Measurements from ENCODE around the gene CHST13. TPM values are rescaled to one million over a fixed set of nuclear protein-coding genes. Genes with fewer than 3 reads are reported as not detected.

Gene CHST13
- total RNA-seq, 1 experiment from 2014 or later = not detected

DNA sequence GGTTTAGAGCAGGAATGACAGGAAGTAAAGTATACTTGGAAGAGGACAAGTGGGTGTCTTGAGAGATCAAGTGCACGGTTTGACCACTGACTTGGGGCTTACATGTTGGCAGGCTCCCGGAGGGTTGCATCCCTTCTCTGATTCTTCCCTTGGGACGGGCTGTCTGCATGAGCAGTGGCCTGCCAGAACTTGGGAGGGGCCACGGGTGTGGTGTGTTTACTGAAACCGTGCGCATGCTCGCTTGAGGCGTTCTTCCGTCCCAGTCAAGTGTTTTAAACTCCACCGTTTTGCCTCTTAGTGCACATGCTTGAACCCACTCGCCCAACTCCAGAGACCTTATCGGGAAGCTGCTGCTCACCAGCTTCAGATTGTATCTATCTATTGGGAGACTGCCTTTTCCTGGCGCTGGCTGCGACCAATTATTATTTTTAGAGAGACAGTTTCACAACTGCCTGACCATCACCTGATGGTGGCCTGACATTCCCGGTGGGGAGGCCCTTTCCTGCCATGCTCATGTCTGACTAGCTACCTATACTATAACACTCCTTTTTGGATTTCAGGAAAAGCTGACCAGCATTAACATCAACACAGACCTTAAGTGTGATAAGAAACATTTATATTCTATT lies 49.6 kb downstream of the CHST13 start:
- intact Hi-C loops (cut with micrococcal nuclease; ENCODE audit: unreplicated experiment) = no loop called here
- H3K36me3 ChIP-seq (ENCODE audit: insufficient read depth, low read length, poor library complexity, severe bottlenecking) = no peaks in the 10 kb centered on the region
- no TSS peak for BruUV-seq (replicated peaks)
- DNase-seq (ENCODE audit: low spot score) = no peak
- TF ChIP-seq EZH2 (IDR thresholded peaks at IDR 0.05; ENCODE audit: borderline replicate concordance, low read depth, low read length, poor library complexity, severe bottlenecking) = no peak
- TF ChIP-seq, protein P1, sequence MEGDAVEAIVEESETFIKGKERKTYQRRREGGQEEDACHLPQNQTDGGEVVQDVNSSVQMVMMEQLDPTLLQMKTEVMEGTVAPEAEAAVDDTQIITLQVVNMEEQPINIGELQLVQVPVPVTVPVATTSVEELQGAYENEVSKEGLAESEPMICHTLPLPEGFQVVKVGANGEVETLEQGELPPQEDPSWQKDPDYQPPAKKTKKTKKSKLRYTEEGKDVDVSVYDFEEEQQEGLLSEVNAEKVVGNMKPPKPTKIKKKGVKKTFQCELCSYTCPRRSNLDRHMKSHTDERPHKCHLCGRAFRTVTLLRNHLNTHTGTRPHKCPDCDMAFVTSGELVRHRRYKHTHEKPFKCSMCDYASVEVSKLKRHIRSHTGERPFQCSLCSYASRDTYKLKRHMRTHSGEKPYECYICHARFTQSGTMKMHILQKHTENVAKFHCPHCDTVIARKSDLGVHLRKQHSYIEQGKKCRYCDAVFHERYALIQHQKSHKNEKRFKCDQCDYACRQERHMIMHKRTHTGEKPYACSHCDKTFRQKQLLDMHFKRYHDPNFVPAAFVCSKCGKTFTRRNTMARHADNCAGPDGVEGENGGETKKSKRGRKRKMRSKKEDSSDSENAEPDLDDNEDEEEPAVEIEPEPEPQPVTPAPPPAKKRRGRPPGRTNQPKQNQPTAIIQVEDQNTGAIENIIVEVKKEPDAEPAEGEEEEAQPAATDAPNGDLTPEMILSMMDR (conservative IDR thresholded peaks at IDR 0.05; ENCODE audit: low read depth, low read length) = no peak
- CTCF ChIA-PET = no interaction called here
- H3K4me3 ChIP-seq (ENCODE audit: low read depth, low read length, poor library complexity, severe bottlenecking) = no peak overlapping the region
- POLR2A ChIA-PET (ENCODE audit: low non-redundant PET) = no interaction called here
- no peaks in the 10 kb centered on the region for H3K4me1 ChIP-seq (ENCODE audit: insufficient read depth, low read length, poor library complexity, severe bottlenecking)
- no peaks in the 10 kb centered on the region for H3K9me3 ChIP-seq (ENCODE audit: low read depth, low read length, poor library complexity, severe bottlenecking)
- no peak overlapping the region for H3K27ac ChIP-seq (ENCODE audit: low read depth, low read length, poor library complexity, severe bottlenecking)
- H3K27me3 ChIP-seq (replicated peaks; ENCODE audit: insufficient read depth, low read depth, low read length, poor library complexity) = peaks cover 36% of the 10 kb centered on the region

- Histone ChIP-seq H3K4me3 (ENCODE audit: low read depth, low read length, poor library complexity, severe bottlenecking) (no peak overlapping the region), H3K27me3 (replicated peaks; ENCODE audit: insufficient read depth, low read depth, low read length, poor library complexity) (peaks cover 52% of the 10 kb centered on the region), H3K9me3 (ENCODE audit: low read depth, low read length, poor library complexity, severe bottlenecking) (no peaks in the 10 kb centered on the region), H3K4me1 (ENCODE audit: insufficient read depth, low read length, poor library complexity, severe bottlenecking) (no peaks in the 10 kb centered on the region), H3K27ac (ENCODE audit: low read depth, low read length, poor library complexity, severe bottlenecking) (no peak overlapping the region), H3K36me3 (ENCODE audit: insufficient read depth, low read length, poor library complexity, severe bottlenecking) (no peaks in the 10 kb centered on the region)
- BruUV-seq (replicated peaks) = no TSS peak
- CTCF ChIA-PET = no interaction called here
- POLR2A ChIA-PET (ENCODE audit: low non-redundant PET) = no interaction called here
- TF ChIP-seq, protein P1 (conservative IDR thresholded peaks at IDR 0.05; ENCODE audit: low read depth, low read length) = no peak
- no peak for TF ChIP-seq EZH2 (IDR thresholded peaks at IDR 0.05; ENCODE audit: borderline replicate concordance, low read depth, low read length, poor library complexity, severe bottlenecking)
- DNase-seq (ENCODE audit: low spot score) = no peak
- intact Hi-C loops (cut with micrococcal nuclease; ENCODE audit: unreplicated experiment) = no loop called here
Measured at GRCh38 chr3:126577261-126577660, 53.3 kb downstream of the CHST13 start.

- CTCF ChIA-PET = no interaction called here
- no peak overlapping the region for H3K27ac ChIP-seq (ENCODE audit: low read depth, low read length, poor library complexity, severe bottlenecking)
- no peaks in the 10 kb centered on the region for H3K4me1 ChIP-seq (ENCODE audit: insufficient read depth, low read length, poor library complexity, severe bottlenecking)
- POLR2A ChIA-PET (ENCODE audit: low non-redundant PET) = no interaction called here
- intact Hi-C loops (cut with micrococcal nuclease; ENCODE audit: unreplicated experiment) = no loop called here
- no peaks in the 10 kb centered on the region for H3K9me3 ChIP-seq (ENCODE audit: low read depth, low read length, poor library complexity, severe bottlenecking)
- peaks cover 40% of the 10 kb centered on the region for H3K27me3 ChIP-seq (replicated peaks; ENCODE audit: insufficient read depth, low read depth, low read length, poor library complexity)
- H3K36me3 ChIP-seq (ENCODE audit: insufficient read depth, low read length, poor library complexity, severe bottlenecking) = no peaks in the 10 kb centered on the region
- no peak overlapping the region for H3K4me3 ChIP-seq (ENCODE audit: low read depth, low read length, poor library complexity, severe bottlenecking)
- TF ChIP-seq, protein P1 (conservative IDR thresholded peaks at IDR 0.05; ENCODE audit: low read depth, low read length) = no peak
- no peak for TF ChIP-seq EZH2 (IDR thresholded peaks at IDR 0.05; ENCODE audit: borderline replicate concordance, low read depth, low read length, poor library complexity, severe bottlenecking)
- no peak for DNase-seq (ENCODE audit: low spot score)
- BruUV-seq (replicated peaks) = no TSS peak
Measured at GRCh38 chr3:126578702-126579101, 54.7 kb downstream of the CHST13 start.

Measured in A673 (cell line).